GM18858 (cell line): ENCODE data around the gene NAIF1.
"Not testable (repeated sequence)": the region's sequence is repeated elsewhere in the genome, so short reads cannot be mapped to it uniquely, and the experiment has no call there.

Source experiments
- ATAC-seq: cut with Tn5 transposase; IDR thresholded peaks from one replicate; pipeline ENCODE4 v1.9.1; 2021; ENCODE audit not compliant: unreplicated experiment

NAIF1 gene

GRCh38 chr9:128034821-128035652, 32.1 kb downstream of the NAIF1 start:
- ATAC-seq, result no peak

GRCh38 chr9:128033609-128034008, 33.5 kb downstream of the NAIF1 start:
- no peak for ATAC-seq

- ATAC-seq, result no peak
Observed at GRCh38 chr9:128027705-128028104, 39.4 kb downstream of the NAIF1 start.

- ATAC-seq, result no peak
Observed at GRCh38 chr9:128026773-128027541, 40.2 kb downstream of the NAIF1 start.

DNA sequence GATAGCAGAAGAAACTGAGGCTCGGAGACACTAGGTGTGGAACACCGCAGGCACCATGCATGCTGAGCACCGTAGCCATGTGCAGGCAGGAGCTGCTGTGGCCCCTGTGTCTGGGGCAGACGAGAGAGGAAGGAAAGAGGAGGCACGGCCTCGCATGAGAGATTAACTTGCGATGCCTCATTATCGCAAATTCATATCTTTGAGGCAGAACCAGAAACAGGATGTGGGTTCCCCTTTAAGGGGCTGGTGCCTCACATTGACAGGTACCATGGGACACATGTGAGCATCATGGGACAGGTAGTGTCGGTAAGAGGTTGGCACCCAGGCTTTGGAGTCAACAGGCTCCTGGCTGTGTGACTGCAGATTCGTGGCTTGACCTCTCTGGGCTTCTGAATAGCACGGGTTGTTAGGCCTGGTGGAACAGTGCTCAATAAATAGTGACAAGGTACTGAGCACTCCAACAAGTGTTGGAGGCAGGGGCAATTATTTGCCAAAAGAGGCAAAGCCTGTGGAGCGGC, 40.8 kb downstream of the NAIF1 start:
- no peak for ATAC-seq

GRCh38 chr9:128025736-128026135, 41.4 kb downstream of the NAIF1 start:
- no peak for ATAC-seq

DNA sequence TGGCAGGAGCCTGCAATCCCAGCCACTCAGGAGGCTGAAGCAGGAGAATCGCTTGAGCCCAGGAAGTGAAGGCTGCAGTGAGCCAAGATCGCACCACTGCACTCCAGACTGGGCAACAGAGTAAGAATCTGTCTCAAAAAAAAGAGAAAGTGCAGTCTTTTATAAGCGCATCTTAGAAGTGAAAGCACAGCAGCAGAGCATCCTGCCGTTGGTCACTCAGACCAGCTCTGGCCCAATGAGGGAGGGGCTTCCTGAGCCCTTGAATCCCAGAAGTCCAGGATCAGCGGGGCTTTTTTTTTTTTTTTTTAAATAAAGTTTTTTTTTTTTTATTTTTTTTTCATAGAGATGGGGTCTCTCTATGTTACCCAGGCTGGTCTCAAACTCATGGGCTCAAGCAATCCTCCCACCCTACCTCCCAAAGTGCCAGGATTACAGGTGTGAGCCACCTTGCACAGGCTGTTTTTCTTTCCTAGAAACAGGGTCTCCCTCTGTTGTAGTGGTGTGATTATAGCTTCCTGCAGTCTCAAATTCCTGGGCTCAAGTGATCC, 42.3 kb downstream of the NAIF1 start:
- no peak for ATAC-seq

- ATAC-seq, result not testable (repeated sequence)
Observed at GRCh38 chr9:128023671-128024070, 43.4 kb downstream of the NAIF1 start.

DNA sequence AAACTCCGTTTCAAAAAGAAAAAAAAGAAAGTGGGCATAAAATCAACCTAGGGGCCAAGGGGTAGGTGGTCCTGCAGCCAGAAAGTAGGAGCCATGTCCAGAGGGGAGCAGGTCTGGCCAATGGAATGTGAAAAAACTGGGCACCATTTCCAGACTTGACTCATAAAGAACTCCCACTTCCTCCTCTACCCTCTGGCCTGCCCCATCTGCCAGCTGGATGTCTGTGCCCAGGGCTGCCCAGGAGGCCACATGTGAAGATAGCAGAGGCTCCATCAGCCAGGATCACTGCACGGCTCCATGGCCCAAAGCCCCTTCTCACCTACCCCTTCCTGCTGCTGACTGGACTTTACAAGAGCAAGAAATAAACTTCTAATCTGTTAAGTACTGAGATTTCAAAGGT, 44.2 kb downstream of the NAIF1 start:
- ATAC-seq, result no peak

- ATAC-seq, result no peak
Observed at GRCh38 chr9:128021098-128021497, 46.0 kb downstream of the NAIF1 start.

DNA sequence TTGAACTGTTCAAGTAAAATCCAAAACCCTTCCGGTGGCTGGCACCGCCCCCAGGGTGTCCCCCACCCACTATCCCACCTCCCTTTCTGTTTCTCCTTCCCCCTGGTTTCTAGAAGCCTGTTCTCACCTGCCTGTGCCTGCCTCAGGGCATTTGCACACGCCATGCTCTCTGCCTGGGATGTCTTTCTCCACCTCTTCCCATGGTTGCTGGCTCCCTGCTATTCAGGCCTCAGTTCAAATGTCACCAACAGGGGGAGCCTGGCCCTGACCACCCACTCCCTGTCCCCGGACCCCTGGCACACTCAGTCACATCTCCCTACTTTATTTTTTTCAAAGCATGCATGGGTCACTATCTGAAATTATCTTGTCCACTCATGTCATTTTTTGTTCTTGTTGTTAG, 46.4 kb downstream of the NAIF1 start:
- ATAC-seq, result no peak

GRCh38 chr9:128015696-128016095, 51.4 kb downstream of the NAIF1 start:
- no peak for ATAC-seq
